Nephron progenitor cell (in vitro differentiated cells): ENCODE data around the gene STAC2.

ENCODE experiments used
- DNase-seq: peaks from one replicate; pipeline ENCODE4 v3.0.0; 2021
- H3K27ac Mint-ChIP-seq: 2 replicates; pipeline ENCODE4 v1.8.0; 2021; ENCODE audit warnings: mild to moderate bottlenecking, moderate library complexity, mixed read lengths
- H3K27me3 Mint-ChIP-seq: 2 replicates; pipeline ENCODE4 v1.8.0; 2021; ENCODE audit warnings: mild to moderate bottlenecking, low read depth, mixed read lengths; ENCODE audit not compliant: poor library complexity
- H3K36me3 Mint-ChIP-seq: 2 replicates; pipeline ENCODE4 v1.8.0; 2021; ENCODE audit warnings: low read depth, mixed read lengths
- H3K4me1 Mint-ChIP-seq: 2 replicates; pipeline ENCODE4 v1.8.0; 2021; ENCODE audit warnings: mixed read lengths
- H3K4me3 Mint-ChIP-seq: 2 replicates; pipeline ENCODE4 v1.8.0; 2021; ENCODE audit warnings: mild to moderate bottlenecking, moderate library complexity, mixed read lengths
- H3K9me3 Mint-ChIP-seq: 2 replicates; pipeline ENCODE4 v1.8.0; 2021; ENCODE audit warnings: mild to moderate bottlenecking, moderate library complexity, mixed read lengths
- CTCF ChIP-seq: fragments of 200-600 bp; sonication (generic); IDR thresholded peaks from 2 replicates; pipeline ENCODE4 v1.5.0; 2021; ENCODE audit warnings: antibody characterized with exemption

The STAC2 gene

GRCh38 chr17:39196241-39196807, 29.4 kb downstream of the STAC2 start:
- DNase-seq, result no peak
- no peaks in the 10 kb centered on the region for H3K9me3 Mint-ChIP-seq
- H3K27me3 Mint-ChIP-seq, result peaks cover 4% of the 10 kb centered on the region
- no peak overlapping the region for H3K27ac Mint-ChIP-seq
- peaks cover 82% of the 10 kb centered on the region for H3K4me1 Mint-ChIP-seq
- peak overlapping the region; percentile 81 for H3K4me3 Mint-ChIP-seq
- no peak for TF ChIP-seq CTCF
- H3K36me3 Mint-ChIP-seq, result peaks cover 16% of the 10 kb centered on the region

DNA sequence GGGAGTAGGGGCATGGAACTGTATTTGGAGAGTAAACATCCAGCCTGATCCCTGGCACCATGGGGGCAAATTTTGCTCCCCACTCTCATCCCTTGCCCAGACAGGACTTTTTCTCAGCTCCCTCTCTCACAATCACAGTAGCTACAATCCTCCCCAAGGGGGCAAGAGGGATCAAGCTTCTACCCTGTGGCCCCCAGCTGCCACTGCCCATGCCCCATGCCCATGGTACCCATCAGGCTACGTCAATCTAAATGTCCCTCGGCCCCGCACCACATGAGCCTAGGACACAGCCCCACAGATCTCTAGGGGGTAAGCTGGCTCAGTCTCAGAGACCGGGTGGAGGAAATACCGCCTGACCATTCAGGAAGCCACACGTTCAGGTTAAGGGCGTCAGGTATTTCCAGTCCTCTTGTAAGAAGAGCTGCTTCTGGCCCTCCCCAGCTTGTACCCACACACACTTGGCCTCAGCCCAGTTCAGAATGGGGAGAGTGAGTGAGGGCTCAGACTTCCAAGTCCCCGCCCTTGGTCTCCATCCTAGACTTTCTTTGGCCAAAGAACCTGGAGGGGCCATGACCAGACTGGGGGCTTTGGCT, 30.1 kb downstream of the STAC2 start:
- H3K27me3 Mint-ChIP-seq, result peaks cover 4% of the 10 kb centered on the region
- peaks cover 12% of the 10 kb centered on the region for H3K36me3 Mint-ChIP-seq
- H3K4me3 Mint-ChIP-seq, result peak overlapping the region; percentile 81
- H3K4me1 Mint-ChIP-seq, result peaks cover 76% of the 10 kb centered on the region
- no peak for DNase-seq
- H3K9me3 Mint-ChIP-seq, result no peaks in the 10 kb centered on the region
- no peak for TF ChIP-seq CTCF
- no peak overlapping the region for H3K27ac Mint-ChIP-seq

DNA sequence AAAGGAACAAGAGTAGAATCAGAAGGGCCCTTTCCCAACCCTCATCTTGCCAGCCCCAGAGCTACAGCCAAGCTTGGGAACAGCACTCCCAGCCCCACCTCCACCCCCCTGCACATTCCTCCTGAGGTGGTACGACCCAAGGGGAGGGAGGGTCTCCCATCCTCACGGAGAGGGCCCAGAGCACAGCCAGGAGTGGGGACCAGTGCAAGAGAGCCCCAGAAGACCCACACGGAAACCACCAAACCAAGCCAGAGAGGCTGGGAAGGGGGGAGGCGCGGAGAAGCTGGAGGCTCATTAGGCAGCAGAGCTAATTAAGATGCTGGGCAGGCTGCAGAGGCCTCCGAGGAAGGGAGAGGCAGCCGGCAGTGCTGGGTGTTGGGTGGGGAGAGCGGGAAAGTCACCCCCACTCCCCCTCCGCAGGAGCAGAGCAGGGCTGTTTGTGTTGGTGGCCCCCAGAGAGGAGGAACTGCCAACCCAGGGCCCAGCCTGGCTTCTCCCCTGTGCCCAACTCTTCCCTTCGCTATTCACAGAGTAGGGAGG, 30.7 kb downstream of the STAC2 start:
- TF ChIP-seq CTCF, result no peak
- Mint-ChIP-seq H3K9me3 (no peaks in the 10 kb centered on the region), H3K27ac (peak overlapping the region; percentile 54), H3K36me3 (peaks cover 12% of the 10 kb centered on the region), H3K27me3 (peaks cover 4% of the 10 kb centered on the region), H3K4me1 (peaks cover 71% of the 10 kb centered on the region), H3K4me3 (peak overlapping the region; percentile 81)
- no peak for DNase-seq

- Mint-ChIP-seq H3K27me3 (peaks cover 4% of the 10 kb centered on the region), H3K9me3 (no peaks in the 10 kb centered on the region), H3K27ac (peak overlapping the region; percentile 67), H3K4me3 (peak overlapping the region; percentile 74), H3K4me1 (peaks cover 63% of the 10 kb centered on the region), H3K36me3 (peaks cover 12% of the 10 kb centered on the region)
- DNase-seq, result peak; percentile 78
- TF ChIP-seq CTCF, result peak; percentile 44
Observed at GRCh38 chr17:39194089-39194984, 31.4 kb downstream of the STAC2 start.

GRCh38 chr17:39193346-39193745, 32.4 kb downstream of the STAC2 start:
- Mint-ChIP-seq H3K4me1 (peaks cover 57% of the 10 kb centered on the region), H3K27ac (no peak overlapping the region), H3K4me3 (no peak overlapping the region), H3K36me3 (peaks cover 15% of the 10 kb centered on the region), H3K9me3 (no peaks in the 10 kb centered on the region), H3K27me3 (peaks cover under 1% of the 10 kb centered on the region)
- no peak for TF ChIP-seq CTCF
- no peak for DNase-seq
